ENCODE measurements around the gene VANGL2. TPM values are rescaled to one million over a fixed set of nuclear protein-coding genes. Genes with fewer than 3 reads are reported as not detected.

Gene VANGL2
- polyA plus RNA-seq, 2 of the 4 experiments (the other 2 are of a cell fraction), result 3.9 to 4.1 TPM

GRCh38 chr1:160438317-160438918 lies 38.1 kb downstream of the VANGL2 start:
- ATAC-seq, result no peak
- ChIA-PET POLR2A (no interaction called here), CTCF (no interaction called here)
- no peak overlapping the region for H3K4me3 ChIP-seq
- no peaks in the 10 kb centered on the region for H3K4me1 ChIP-seq
- no peak for TF ChIP-seq CHD2 (IDR thresholded peaks at IDR 0.05; ENCODE audit: low read length, partially characterized antibody)
- no peak for TF ChIP-seq JUN (IDR thresholded peaks at IDR 0.05)
- no peak for TF ChIP-seq TFCP2L1 (CRISPR knock-in tag; IDR thresholded peaks at IDR 0.05)
- no peak for TF ChIP-seq RAD21 (conservative IDR thresholded peaks at IDR 0.05 in 1 of 2, IDR thresholded peaks at IDR 0.05 in 1 of 2)
- WGBS (ENCODE audit: missing lambda C conversion rate), result 68% methylated on average over 4 of the region's 4 CpGs
- no peak for DNase-seq (ENCODE audit: low read depth in 1 of 2, low spot score in 1 of 2)
- no peak for FAIRE-seq
- H3K4me2 ChIP-seq, result no peak overlapping the region
- no peak overlapping the region for H3K27ac ChIP-seq
- no peaks in the 10 kb centered on the region for H3K9me3 ChIP-seq

GRCh38 chr1:160438935-160439334 lies 38.6 kb downstream of the VANGL2 start:
- FAIRE-seq, result no peak
- DNase-seq (ENCODE audit: low read depth in 1 of 2, low spot score in 1 of 2), result no peak
- no peak overlapping the region for H3K27ac ChIP-seq
- no peak overlapping the region for H3K4me3 ChIP-seq
- H3K4me2 ChIP-seq, result no peak overlapping the region
- TF ChIP-seq, protein P1, sequence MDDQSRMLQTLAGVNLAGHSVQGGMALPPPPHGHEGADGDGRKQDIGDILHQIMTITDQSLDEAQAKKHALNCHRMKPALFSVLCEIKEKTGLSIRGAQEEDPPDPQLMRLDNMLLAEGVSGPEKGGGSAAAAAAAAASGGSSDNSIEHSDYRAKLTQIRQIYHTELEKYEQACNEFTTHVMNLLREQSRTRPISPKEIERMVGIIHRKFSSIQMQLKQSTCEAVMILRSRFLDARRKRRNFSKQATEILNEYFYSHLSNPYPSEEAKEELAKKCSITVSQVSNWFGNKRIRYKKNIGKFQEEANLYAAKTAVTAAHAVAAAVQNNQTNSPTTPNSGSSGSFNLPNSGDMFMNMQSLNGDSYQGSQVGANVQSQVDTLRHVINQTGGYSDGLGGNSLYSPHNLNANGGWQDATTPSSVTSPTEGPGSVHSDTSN (IDR thresholded peaks at IDR 0.05), result no peak
- no peak for TF ChIP-seq E2F6 (IDR thresholded peaks at IDR 0.05; ENCODE audit: borderline replicate concordance, low read depth)
- TF ChIP-seq TFCP2L1 (CRISPR knock-in tag; IDR thresholded peaks at IDR 0.05), result no peak
- no peak for TF ChIP-seq ZNF302 (CRISPR knock-in tag; IDR thresholded peaks at IDR 0.05)
- TF ChIP-seq MAFK (IDR thresholded peaks at IDR 0.05; ENCODE audit: partially characterized antibody), result no peak
- TF ChIP-seq, protein P2, sequence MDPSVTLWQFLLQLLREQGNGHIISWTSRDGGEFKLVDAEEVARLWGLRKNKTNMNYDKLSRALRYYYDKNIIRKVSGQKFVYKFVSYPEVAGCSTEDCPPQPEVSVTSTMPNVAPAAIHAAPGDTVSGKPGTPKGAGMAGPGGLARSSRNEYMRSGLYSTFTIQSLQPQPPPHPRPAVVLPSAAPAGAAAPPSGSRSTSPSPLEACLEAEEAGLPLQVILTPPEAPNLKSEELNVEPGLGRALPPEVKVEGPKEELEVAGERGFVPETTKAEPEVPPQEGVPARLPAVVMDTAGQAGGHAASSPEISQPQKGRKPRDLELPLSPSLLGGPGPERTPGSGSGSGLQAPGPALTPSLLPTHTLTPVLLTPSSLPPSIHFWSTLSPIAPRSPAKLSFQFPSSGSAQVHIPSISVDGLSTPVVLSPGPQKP (IDR thresholded peaks at IDR 0.05; ENCODE audit: low read depth, low read length), result no peak
- no peaks in the 10 kb centered on the region for H3K4me1 ChIP-seq
- ChIA-PET POLR2A (no interaction called here), CTCF (interaction anchor here (2.1 kb wide), 1 partner anchor 10 kb away, joined by 5 read pairs; no protein-coding TSS in a partner anchor)
- no peaks in the 10 kb centered on the region for H3K9me3 ChIP-seq
- ATAC-seq, result no peak
- WGBS (ENCODE audit: missing lambda C conversion rate), result 94% methylated on average over 2 of the region's 2 CpGs

DNA sequence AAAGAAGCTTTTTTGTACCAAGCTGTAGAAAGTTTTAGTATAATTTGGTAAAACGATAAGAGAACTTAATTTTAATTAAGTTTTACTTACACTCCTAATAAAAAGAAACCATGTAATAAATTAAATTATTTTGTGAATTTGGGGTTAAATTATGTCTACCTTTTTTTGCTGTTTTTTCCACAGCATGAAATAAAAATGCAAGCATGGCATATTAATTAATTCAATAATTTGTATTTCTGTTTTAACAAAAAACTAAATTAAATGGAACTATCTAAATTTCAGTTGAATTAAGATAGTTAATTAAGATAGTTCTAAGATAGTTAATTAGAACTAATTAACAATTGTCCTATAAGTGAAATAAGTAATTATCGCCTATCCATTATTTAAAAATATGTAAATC lies 39.4 kb downstream of the VANGL2 start:
- ATAC-seq (no peak), FAIRE-seq (peak; percentile 49), DNase-seq (ENCODE audit: low read depth in 1 of 2, low spot score in 1 of 2) (no peak)
- TF ChIP-seq RAD21 (conservative IDR thresholded peaks at IDR 0.05 in 1 of 2, IDR thresholded peaks at IDR 0.05 in 1 of 2) (no peak), HES2 (IDR thresholded peaks at IDR 0.05) (no peak), KDM1A (IDR thresholded peaks at IDR 0.05; ENCODE audit: low read depth) (no peak), MAFK (IDR thresholded peaks at IDR 0.05; ENCODE audit: partially characterized antibody) (peak; percentile 42)
- CTCF ChIA-PET, result interaction anchor here (2.1 kb wide), 1 partner anchor 10 kb away, joined by 5 read pairs; no protein-coding TSS in a partner anchor
- H3K9me3 ChIP-seq, result no peaks in the 10 kb centered on the region
- H3K27ac ChIP-seq, result no peak overlapping the region
- 83% methylated on average over 2 of the region's 2 CpGs for WGBS (ENCODE audit: missing lambda C conversion rate)
- H3K4me2 ChIP-seq, result no peak overlapping the region
- no peaks in the 10 kb centered on the region for H3K4me1 ChIP-seq
- no peak overlapping the region for H3K4me3 ChIP-seq
- POLR2A ChIA-PET, result no interaction called here

DNA sequence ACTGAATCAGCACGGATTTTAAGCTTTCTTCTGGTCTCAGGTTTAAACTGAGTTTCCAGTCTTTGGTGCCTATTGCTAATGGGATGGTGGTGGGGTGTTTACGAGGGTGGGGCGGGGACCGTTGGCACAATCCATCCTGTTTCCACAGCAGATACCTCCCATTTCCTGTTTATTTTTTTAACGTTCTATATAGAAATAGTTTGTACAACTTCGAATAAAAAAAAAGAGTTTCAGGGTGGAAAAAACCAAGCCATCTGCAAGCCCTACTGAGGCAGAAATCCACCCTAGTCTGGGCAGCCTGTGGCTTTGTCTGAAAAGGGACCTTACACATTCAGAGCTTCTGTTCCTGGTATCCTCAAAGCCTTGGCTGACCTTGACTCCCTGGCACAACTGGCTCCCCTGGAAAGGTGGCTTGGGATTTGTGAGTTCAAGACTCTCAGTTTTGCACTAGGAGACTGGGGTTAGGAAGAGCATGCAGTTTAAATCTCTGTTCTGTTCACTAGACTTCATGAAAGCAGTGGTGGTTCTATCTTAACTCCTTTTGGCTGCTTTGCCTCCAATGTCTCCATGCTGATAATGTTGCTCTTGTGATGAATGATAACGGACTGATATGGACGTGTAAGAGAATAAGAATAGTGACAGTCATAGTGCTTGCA lies 46.7 kb downstream of the VANGL2 start:
- no peak for TF ChIP-seq E2F6 (IDR thresholded peaks at IDR 0.05; ENCODE audit: borderline replicate concordance, low read depth)
- FAIRE-seq, result no peak
- CTCF ChIA-PET, result interaction anchor here (1.8 kb wide), 1 partner anchor 18 kb away, joined by 7 read pairs; no protein-coding TSS in a partner anchor

More for the DNA sequence above, 46.7 kb downstream of the VANGL2 start:
- no peak overlapping the region for H3K27ac ChIP-seq
- no peaks in the 10 kb centered on the region for H3K9me3 ChIP-seq
- no peak for ATAC-seq
- no peak overlapping the region for H3K4me2 ChIP-seq
- DNase-seq (ENCODE audit: low read depth in 1 of 2, low spot score in 1 of 2), result no peak
- H3K4me3 ChIP-seq, result no peak overlapping the region
- peaks cover 8% of the 10 kb centered on the region; the same call in 1 of the 3 replicates for H3K4me1 ChIP-seq
- POLR2A ChIA-PET, result no interaction called here
- WGBS (ENCODE audit: missing lambda C conversion rate), result 37% methylated on average over 8 of the region's 8 CpGs

All from A549 (cell line).